GM19438 (cell line): Measurements from ENCODE around the gene LY6G6C.

Experiments used
- ATAC-seq: cut with Tn5 transposase; IDR thresholded peaks from one replicate; pipeline ENCODE4 v1.9.1; 2021; ENCODE audit warnings: low read depth; ENCODE audit not compliant: unreplicated experiment

LY6G6C gene

DNA sequence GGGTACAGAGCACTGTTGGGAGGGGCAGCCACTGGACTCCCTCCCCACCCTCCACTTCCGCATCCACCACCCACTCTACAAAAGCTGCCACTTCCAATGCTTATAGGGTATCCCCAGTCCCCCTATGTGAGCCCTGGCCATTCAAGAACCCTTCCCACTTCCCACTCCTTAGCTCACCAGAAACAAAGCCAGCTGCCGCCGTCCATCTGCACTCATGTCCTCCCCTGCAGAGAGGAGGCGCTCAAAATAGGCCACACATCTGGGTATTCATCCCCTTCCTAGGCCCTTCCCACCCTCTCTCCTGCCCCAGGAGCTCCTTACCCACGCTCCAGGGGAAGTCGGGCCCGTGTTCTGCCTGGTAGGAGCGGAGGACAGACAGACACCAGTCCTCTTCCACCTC lies 34.2 kb downstream of the LY6G6C start:
- no peak for ATAC-seq

DNA sequence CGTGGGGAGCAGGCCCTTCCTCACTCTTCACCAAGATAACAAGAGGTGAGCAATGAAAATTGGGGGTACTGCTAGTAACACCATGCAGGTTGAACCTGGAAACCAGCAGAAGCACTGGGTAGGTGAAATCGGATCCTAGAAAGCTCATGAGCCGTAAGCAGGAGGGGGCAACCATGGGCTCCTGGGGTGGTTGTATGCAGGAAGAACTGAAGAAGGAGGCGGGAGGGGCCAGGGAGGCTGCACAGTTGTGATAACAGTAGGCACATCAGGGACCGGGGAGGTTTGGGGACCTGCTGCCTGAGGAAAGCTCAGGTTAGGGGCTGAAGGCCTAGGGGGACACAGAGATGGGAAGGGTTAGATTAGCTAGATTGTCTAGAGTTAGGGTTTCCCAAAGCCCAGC lies 35.1 kb downstream of the LY6G6C start:
- ATAC-seq, result no peak

DNA sequence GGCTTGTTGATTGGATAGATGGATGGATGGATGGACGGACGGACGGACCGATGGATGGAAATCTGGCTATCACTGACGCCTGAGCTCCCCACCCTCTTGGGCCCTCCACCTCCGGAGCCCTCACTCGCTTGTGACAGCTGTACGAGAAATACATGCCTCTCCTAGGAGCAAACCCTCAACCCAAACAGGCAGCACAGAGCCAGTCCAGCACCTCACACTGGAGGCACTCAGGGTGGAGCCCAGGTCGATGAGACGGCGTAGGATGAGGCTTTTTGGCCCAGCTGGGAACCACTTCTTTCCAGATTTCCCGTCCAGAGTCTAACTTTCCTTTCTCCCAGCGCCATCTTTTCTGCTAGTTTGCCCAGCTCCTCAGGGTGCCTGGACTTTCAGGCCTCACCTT lies 38.0 kb downstream of the LY6G6C start:
- no peak for ATAC-seq

DNA sequence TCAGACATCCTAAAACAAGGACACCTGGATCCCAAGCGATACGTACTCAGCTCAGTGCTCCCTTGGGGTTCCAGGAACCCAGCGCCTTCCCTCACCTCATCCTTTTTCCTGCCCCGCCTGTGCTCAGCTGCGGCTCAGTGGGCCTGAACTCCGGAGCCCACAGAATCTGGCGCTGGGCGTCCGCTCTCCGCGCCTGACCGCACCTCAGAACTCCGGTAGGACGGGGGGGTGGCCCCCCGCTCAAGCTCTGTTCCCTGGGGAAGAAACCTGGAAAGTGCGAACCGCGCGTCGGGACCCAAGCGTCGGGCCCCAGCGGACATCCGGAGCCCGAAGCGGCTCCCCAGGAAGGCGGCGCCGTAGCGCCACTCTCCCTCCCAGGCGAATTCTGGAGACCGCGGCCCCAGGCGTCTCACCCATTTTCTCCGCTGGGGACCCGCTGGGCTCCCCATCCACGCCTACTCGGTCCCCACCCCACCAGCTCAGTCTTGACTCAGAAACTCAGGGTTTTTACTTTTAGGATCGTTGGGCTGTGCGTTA lies 40.3 kb downstream of the LY6G6C start:
- no peak for ATAC-seq

DNA sequence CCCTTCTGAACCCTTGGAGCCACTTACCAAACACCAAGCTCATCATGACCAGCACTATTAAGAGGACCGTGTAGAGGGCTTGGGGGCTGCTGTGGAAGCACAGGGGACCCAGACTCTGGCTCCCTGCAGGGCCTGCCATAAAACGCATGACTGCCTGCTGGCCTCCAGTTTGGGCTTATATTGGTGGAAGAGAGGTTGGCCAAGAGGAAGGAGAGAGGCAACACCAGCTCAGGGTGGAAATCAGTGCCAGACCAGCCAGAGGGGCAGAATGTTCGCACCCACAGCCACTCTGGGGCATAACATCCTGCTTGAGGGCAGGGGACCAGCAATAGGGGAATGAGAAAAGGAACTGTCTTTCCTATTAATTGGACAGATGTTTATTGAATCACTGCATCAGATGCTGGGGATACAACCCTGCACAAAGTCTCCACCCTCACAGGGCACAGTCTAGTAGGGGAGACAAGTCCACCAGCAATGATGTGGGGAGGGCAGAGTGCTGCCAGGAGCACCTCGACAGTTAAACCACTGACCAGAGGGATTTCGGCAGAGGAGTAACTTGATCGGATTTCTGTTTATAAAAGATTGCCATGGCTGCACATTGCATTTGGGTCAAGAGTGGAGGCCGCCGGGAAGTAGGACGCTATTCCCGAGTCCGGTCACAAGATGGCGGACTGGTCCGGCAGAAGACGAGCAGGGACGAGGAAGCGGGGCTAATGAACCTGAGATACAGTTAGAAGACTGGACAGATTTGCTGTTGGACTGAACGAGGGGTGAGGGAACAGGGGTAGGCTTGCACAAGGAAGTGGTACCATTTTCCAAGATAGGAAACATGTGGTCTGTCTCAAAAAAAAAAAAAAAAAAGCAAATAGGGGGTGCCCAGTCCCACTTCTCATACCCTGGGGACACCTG lies 41.1 kb downstream of the LY6G6C start, which contains the start of gene LY6G5C:
Gene LY6G5C (minus strand): TSS at position 842 of the 909 bp plus-strand sequence. CDS start 694 bp downstream, at position 148.
- no peak for ATAC-seq

DNA sequence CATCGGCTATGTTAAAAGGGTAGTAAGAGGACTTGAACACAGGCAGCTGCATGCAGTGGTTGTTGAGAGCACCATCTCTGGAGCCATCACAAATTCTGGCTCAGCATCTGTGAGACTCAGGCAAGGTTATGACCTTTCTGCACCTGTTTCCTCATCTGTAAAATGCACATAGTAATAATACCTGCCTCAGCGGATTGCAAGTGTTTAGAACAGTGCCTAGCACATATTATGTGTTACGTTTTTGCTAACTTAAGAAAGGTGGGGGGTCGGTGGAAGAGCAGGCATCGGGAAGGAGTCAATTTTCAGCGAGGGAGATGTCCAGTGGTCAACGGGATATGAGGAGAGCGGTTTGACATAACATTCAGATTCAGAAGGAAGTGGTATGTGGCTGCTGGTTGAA lies 43.6 kb downstream of the LY6G6C start:
- no peak for ATAC-seq

DNA sequence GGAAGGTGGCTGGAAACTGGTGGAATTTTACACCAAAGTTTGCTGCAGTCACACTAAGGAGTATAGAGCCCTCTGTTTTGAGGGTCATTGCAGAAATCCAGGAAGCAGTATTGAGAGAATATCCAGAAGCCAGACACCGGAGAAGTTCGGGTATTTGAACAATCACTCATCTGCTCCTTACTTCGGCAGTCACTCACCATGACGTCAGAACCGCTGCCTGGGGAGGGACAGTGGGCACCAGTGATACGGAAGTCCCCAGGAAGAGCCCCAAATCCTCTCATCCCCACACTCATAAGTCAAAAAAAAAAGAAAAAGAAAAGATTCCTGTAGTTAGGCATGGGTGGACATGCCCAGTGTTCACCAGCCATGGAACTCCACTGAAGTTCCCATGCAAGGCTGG lies 44.6 kb downstream of the LY6G6C start:
- ATAC-seq, result no peak

DNA sequence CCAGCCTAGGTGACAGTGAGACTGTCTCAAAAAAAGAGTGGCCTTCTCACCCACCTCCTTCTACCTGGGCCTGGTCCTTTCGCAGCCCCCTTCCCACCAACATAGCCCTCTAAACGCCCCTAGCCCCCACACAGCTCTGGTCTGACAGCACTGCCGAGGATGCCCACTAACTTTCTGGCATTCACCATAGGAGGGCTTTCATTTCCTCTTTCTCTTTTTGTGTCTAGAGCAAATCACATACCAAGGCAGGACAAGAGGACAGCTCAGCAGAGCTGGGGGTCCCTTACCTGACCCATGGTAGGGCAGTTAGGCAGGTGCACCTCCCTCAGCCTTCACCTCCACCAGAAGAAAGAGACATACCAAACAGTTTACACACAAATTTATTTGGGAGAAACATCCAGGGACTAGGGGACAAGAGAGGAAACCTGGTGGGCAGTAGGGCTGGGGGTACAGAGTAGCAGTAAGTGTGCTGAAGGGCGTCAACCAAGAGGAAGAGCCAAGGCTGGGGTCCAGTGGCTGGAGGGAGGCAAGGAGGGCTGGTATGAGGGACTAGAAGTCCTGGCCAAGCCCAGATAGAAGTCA lies 45.1 kb downstream of the LY6G6C start:
- ATAC-seq, result no peak

DNA sequence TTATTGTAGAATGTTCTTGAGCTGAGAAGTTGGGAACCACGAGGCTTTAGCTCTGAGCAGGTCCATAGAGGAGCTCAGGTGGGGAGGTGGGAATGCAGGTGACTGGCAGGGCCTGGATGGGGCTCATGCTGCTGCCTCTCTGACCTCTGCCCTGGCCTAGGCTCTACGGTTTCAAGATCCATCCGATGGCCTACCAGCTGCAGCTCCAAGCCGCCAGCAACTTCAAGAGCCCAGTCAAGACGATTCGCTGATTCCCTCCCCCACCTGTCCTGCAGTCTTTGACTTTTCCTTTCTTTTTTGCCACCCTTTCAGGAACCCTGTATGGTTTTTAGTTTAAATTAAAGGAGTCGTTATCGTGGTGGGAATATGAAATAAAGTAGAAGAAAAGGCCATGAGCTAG lies 51.9 kb downstream of the LY6G6C start, which contains the start of gene LY6G5B:
Gene LY6G5B (plus strand): TSS at position 301 of the 400 bp plus-strand sequence. CDS start 975 bp downstream, outside the sequence.
- no peak for ATAC-seq
